Body of pancreas (tissue), 4 donors: Measurements from ENCODE around the gene USH2A.

Experiments
- CTCF ChIP-seq, 7 experiments: fragments of 450-650 bp in 4 of 7; fragments of 200-600 bp in 3 of 7; sonication (generic) in 3 of 7; IDR thresholded peaks; one replicate each; pipeline ENCODE4 v1.5.1; 2016 to 2019; ENCODE audit warnings: antibody characterized with exemption in 7 of 7
- POLR2A ChIP-seq, 3 donors: fragments of 450-650 bp; IDR thresholded peaks; one replicate each; pipeline ENCODE4 v1.6.1; 2016; ENCODE audit warnings: antibody characterized with exemption in 3 of 3, mild to moderate bottlenecking in 2 of 3

GRCh38 chr1:215650446-215651149 lies 772.6 kb downstream of the USH2A start:
- TF ChIP-seq CTCF (IDR thresholded peaks at IDR 0.05) (no peak), POLR2A (IDR thresholded peaks at IDR 0.05) (no peak)
